Effector memory CD4-positive, alpha-beta T cell (primary cell): ENCODE data around the gene LAMB4.

Experiments used
- DNase-seq, 3 donors: peaks; one replicate each; pipeline ENCODE4 v3.0.0-alpha.2; 2020
- H3K27ac ChIP-seq: 2 replicates; pipeline ENCODE4 v1.7.0; 2013; ENCODE audit warnings: mild to moderate bottlenecking, low read length, moderate library complexity; ENCODE audit not compliant: insufficient read depth, poor library complexity, severe bottlenecking
- H3K27me3 ChIP-seq: replicated peaks from 2 replicates; pipeline ENCODE4 v1.7.0; 2013; ENCODE audit warnings: mild to moderate bottlenecking, low read length; ENCODE audit not compliant: insufficient read depth, control insufficient read depth, poor library complexity, severe bottlenecking
- H3K36me3 ChIP-seq: 2 replicates; pipeline ENCODE4 v1.7.0; 2013; ENCODE audit warnings: mild to moderate bottlenecking, low read length, moderate library complexity; ENCODE audit not compliant: control insufficient read depth, insufficient read depth
- H3K4me1 ChIP-seq: 2 replicates; pipeline ENCODE4 v1.7.0; 2013; ENCODE audit warnings: low read length, mild to moderate bottlenecking; ENCODE audit not compliant: control insufficient read depth, insufficient read depth, poor library complexity, severe bottlenecking
- H3K4me3 ChIP-seq: 2 replicates; pipeline ENCODE4 v1.7.0; 2013; ENCODE audit warnings: low read length, low read depth, mild to moderate bottlenecking; ENCODE audit not compliant: insufficient read depth, poor library complexity, severe bottlenecking
- H3K9me3 ChIP-seq: 2 replicates; pipeline ENCODE4 v1.7.0; 2013; ENCODE audit warnings: mild to moderate bottlenecking, low read length, moderate library complexity; ENCODE audit not compliant: control insufficient read depth

The LAMB4 gene

GRCh38 chr7:108132551-108133265 is 2.5 kb upstream of the LAMB4 start:
- no peaks in the 10 kb centered on the region for H3K27me3 ChIP-seq
- no peak overlapping the region for H3K27ac ChIP-seq
- no peaks in the 10 kb centered on the region for H3K36me3 ChIP-seq
- no peak for DNase-seq
- no peaks in the 10 kb centered on the region for H3K9me3 ChIP-seq
- H3K4me3 ChIP-seq: no peak overlapping the region
- no peaks in the 10 kb centered on the region for H3K4me1 ChIP-seq

GRCh38 chr7:108129018-108129965 is 869 bp downstream of the LAMB4 start:
- H3K9me3 ChIP-seq: no peaks in the 10 kb centered on the region
- no peaks in the 10 kb centered on the region for H3K27me3 ChIP-seq
- no peak overlapping the region for H3K27ac ChIP-seq
- no peak for DNase-seq
- no peak overlapping the region for H3K4me3 ChIP-seq
- no peaks in the 10 kb centered on the region for H3K4me1 ChIP-seq
- H3K36me3 ChIP-seq: no peaks in the 10 kb centered on the region

GRCh38 chr7:108128514-108128913 is 1.6 kb downstream of the LAMB4 start:
- Histone ChIP-seq H3K36me3 (no peaks in the 10 kb centered on the region), H3K4me3 (no peak overlapping the region), H3K27ac (no peak overlapping the region), H3K4me1 (no peaks in the 10 kb centered on the region), H3K9me3 (no peaks in the 10 kb centered on the region), H3K27me3 (no peaks in the 10 kb centered on the region)
- no peak for DNase-seq

- DNase-seq: no peak
- H3K4me3 ChIP-seq: no peak overlapping the region
- no peak overlapping the region for H3K27ac ChIP-seq
- H3K9me3 ChIP-seq: no peaks in the 10 kb centered on the region
- H3K4me1 ChIP-seq: no peaks in the 10 kb centered on the region
- H3K27me3 ChIP-seq: no peaks in the 10 kb centered on the region
- H3K36me3 ChIP-seq: no peaks in the 10 kb centered on the region
Measured at GRCh38 chr7:108127461-108127860, 2.7 kb downstream of the LAMB4 start.

GRCh38 chr7:108124820-108125219 is 5.3 kb downstream of the LAMB4 start:
- Histone ChIP-seq H3K27me3 (no peaks in the 10 kb centered on the region), H3K27ac (no peak overlapping the region), H3K9me3 (no peaks in the 10 kb centered on the region), H3K36me3 (no peaks in the 10 kb centered on the region), H3K4me1 (no peaks in the 10 kb centered on the region), H3K4me3 (no peak overlapping the region)
- no peak for DNase-seq

GRCh38 chr7:108122181-108122580 is 8.0 kb downstream of the LAMB4 start:
- no peak for DNase-seq
- H3K27me3 ChIP-seq: no peaks in the 10 kb centered on the region
- no peaks in the 10 kb centered on the region for H3K9me3 ChIP-seq
- no peak overlapping the region for H3K4me3 ChIP-seq
- H3K27ac ChIP-seq: no peak overlapping the region
- H3K36me3 ChIP-seq: no peaks in the 10 kb centered on the region
- no peaks in the 10 kb centered on the region for H3K4me1 ChIP-seq

- DNase-seq: no peak
- H3K27me3 ChIP-seq: no peaks in the 10 kb centered on the region
- H3K4me1 ChIP-seq: no peaks in the 10 kb centered on the region
- no peaks in the 10 kb centered on the region for H3K36me3 ChIP-seq
- H3K27ac ChIP-seq: no peak overlapping the region
- H3K4me3 ChIP-seq: no peak overlapping the region
- H3K9me3 ChIP-seq: no peaks in the 10 kb centered on the region
Measured at GRCh38 chr7:108120933-108121332, 9.2 kb downstream of the LAMB4 start.

GRCh38 chr7:108120196-108120595 is 10.0 kb downstream of the LAMB4 start:
- no peak overlapping the region for H3K4me3 ChIP-seq
- DNase-seq: no peak
- H3K27ac ChIP-seq: no peak overlapping the region
- H3K36me3 ChIP-seq: no peaks in the 10 kb centered on the region
- H3K9me3 ChIP-seq: no peaks in the 10 kb centered on the region
- H3K4me1 ChIP-seq: no peaks in the 10 kb centered on the region
- H3K27me3 ChIP-seq: no peaks in the 10 kb centered on the region

GRCh38 chr7:108118959-108119358 is 11.2 kb downstream of the LAMB4 start:
- DNase-seq: no peak
- Histone ChIP-seq H3K36me3 (no peaks in the 10 kb centered on the region), H3K9me3 (no peaks in the 10 kb centered on the region), H3K27me3 (no peaks in the 10 kb centered on the region), H3K27ac (no peak overlapping the region), H3K4me1 (no peaks in the 10 kb centered on the region), H3K4me3 (no peak overlapping the region)
